GM18526 (cell line): ENCODE measurements around the gene HTD2.

Experiments used
- POLR2A ChIP-seq: IDR thresholded peaks from 3 replicates; pipeline ENCODE4 v1.6.1; 2011; ENCODE audit not compliant: insufficient read length; ENCODE audit errors: extremely low read depth

HTD2 gene

GRCh38 chr3:58340594-58341244 lies 34.4 kb downstream of the HTD2 start:
- TF ChIP-seq POLR2A, result no peak

GRCh38 chr3:58341376-58341775 lies 35.1 kb downstream of the HTD2 start:
- TF ChIP-seq POLR2A, result no peak

GRCh38 chr3:58342676-58343075 lies 36.4 kb downstream of the HTD2 start:
- TF ChIP-seq POLR2A, result no peak

GRCh38 chr3:58345457-58345856 lies 39.1 kb downstream of the HTD2 start:
- TF ChIP-seq POLR2A, result no peak

GRCh38 chr3:58346368-58346767 lies 40.0 kb downstream of the HTD2 start:
- no peak for TF ChIP-seq POLR2A

GRCh38 chr3:58347984-58348383 lies 41.7 kb downstream of the HTD2 start:
- TF ChIP-seq POLR2A, result no peak

- TF ChIP-seq POLR2A, result no peak
Observed at GRCh38 chr3:58349792-58350626, 43.7 kb downstream of the HTD2 start.

GRCh38 chr3:58350627-58351013 lies 44.3 kb downstream of the HTD2 start:
- TF ChIP-seq POLR2A, result no peak

- no peak for TF ChIP-seq POLR2A
Observed at GRCh38 chr3:58351920-58352319, 45.6 kb downstream of the HTD2 start.

GRCh38 chr3:58352626-58353025 lies 46.3 kb downstream of the HTD2 start:
- no peak for TF ChIP-seq POLR2A

GRCh38 chr3:58353722-58354553 lies 47.6 kb downstream of the HTD2 start:
- no peak for TF ChIP-seq POLR2A

GRCh38 chr3:58355179-58355578 lies 48.9 kb downstream of the HTD2 start:
- no peak for TF ChIP-seq POLR2A

- no peak for TF ChIP-seq POLR2A
Observed at GRCh38 chr3:58356054-58356453, 49.7 kb downstream of the HTD2 start.

GRCh38 chr3:58357402-58357801 lies 51.1 kb downstream of the HTD2 start:
- TF ChIP-seq POLR2A, result no peak

- no peak for TF ChIP-seq POLR2A
Observed at GRCh38 chr3:58358092-58358491, 51.8 kb downstream of the HTD2 start.

GRCh38 chr3:58358808-58359207 lies 52.5 kb downstream of the HTD2 start:
- TF ChIP-seq POLR2A, result no peak
